Colon (tissue), 2 donors: Measurements from ENCODE around the gene LONP1.
"Not testable (repeated sequence)": the region's sequence is repeated elsewhere in the genome, so short reads cannot be mapped to it uniquely, and the experiment has no call there.

Experiments
- FAIRE-seq: peaks from 2 replicates; lab custom pipeline; 2012; peaks lifted over from hg19 to GRCh38; lab: Jason Lieb, UNC
- donor health status: control.
- donor health status: control.

Gene LONP1

DNA sequence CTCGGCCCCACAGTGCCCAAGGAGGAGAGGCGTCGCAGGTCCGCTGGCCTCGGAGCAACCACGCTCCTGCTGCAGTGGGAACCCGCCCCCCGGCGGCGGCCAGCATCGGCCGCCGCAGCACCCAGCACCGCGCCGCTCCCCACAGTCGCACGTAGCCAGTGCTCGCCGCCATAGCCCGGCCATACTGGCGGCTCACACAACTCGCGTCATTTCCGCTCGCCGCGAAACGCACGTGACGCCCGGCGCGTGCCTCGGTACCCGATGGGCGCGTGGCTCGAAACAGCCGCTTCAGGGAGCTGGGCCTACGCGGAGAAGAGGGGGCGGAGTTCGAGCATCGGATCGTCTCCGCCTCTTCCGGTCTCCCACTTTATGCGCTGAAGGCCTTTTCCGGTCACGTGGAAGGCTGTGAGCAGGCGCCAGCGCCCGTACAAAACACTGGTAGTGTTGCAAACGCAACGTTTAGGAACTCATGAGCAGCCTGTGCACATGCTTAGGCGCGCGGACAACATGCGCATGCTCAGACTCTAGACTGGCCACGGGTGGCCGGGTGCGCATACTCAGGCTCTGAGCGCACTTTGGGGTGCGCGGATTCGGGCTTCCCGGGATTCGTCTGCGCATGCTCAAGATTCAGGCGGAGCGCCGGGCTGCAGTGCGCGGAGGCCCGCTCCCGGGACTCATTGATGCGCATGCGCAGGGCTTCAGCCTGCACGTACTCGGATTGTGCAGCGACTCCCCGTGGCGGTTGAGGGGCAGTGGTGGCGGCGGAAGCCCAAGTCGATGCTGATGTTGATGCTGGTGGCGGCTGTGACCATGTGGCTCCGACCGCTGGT is at the start of gene LONP1, which contains the start of gene CATSPERD:
TSS of gene LONP1 (minus strand) at position 186 of the 830 bp plus-strand sequence. CDS start at position 172, 14 bp downstream.
TSS of gene CATSPERD (plus strand) at position 677 of the 830 bp plus-strand sequence. CDS start at position 778, 101 bp downstream.
- peak; percentile 36 for FAIRE-seq

GRCh38 chr19:5767949-5768348 is 48.0 kb upstream of the LONP1 start:
- FAIRE-seq = no peak

GRCh38 chr19:5765220-5765619 is 45.3 kb upstream of the LONP1 start:
- no peak for FAIRE-seq

DNA sequence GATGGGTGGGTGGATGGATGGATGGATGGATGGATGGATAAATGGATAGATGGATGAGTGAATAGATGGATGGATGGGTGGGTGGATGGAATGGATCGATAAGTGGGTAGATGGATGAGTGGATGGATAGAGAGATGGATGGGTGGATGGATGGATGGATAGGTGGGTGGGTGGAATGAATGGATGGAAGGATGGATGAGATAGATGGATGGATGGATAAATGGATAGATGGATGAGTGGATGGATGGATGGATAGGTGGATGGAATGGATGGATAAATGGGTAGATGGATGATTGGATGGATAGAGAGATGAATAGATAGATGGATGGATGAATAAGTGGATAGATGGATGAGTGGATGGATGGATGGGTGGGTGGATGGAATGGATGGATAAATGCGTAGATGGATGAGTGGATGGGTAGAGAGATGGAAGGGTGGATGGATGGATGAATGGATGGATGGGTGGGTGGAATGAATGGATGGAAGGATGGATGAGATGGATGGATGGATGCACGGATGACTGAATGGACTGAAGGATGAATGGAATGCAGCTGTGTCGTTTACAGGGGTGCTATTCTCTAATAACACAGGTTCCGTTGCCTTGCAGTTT is 42.8 kb upstream of the LONP1 start:
- no peak for FAIRE-seq

DNA sequence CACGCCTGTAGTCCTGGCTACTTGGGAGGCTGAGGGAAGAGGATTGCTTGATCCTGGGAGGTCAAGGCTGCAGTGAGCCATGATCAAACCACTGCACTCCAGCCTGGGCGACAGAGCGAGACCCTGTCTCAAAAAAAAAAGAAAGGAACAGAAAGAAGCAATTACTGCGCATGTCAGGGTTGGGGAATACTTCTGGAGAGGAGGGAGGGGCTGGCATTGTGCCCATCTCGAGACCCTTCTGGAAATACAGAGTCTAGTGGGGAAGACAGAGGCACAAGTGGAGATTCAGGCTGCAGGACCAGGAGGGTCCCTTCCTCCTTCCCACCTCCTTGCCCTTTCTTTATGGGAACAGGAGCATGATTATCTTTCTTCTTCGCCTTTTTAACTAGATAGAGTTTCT is 33.8 kb upstream of the LONP1 start:
- no peak for FAIRE-seq

DNA sequence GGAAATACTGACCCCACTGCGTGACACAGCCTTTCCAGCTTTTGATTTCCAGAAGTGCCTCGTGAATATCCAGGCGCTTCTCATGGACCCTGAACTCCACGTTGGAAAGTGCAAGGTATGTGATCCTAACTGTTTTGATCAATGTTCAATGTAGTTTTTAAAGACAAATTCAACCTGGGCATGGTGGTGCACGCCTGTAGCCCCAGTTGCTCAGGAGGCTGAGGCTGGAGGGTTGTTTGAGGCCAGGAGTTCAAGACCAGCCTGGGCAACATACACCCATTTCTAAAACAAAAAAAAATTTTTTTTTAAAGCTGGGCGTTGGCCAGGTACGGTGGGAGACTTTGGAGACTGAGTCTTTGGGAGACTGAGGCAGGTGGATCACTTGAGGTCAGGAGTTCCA is 31.8 kb upstream of the LONP1 start:
- FAIRE-seq = no peak

DNA sequence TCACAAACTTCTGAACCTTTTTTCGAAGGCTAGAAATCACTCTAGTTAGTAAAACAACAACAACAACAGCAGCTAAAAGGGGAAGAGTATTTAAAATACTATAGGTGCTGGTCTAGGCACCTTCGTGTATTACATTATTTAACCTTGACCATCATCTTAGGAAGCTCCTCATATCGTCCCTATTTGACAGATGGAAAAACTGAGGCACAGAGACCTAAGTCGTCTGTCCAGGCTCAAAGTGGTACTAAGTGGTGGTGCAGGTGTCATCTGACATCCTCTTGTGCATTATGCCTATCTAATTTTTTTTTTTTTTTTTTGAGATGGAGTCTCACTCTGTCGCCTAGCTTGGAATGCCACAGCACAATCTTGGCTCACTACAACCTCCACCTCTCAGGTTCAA is 29.6 kb upstream of the LONP1 start:
- FAIRE-seq = no peak

- not testable (repeated sequence) for FAIRE-seq
Measured at GRCh38 chr19:5748920-5749319, 29.0 kb upstream of the LONP1 start.

DNA sequence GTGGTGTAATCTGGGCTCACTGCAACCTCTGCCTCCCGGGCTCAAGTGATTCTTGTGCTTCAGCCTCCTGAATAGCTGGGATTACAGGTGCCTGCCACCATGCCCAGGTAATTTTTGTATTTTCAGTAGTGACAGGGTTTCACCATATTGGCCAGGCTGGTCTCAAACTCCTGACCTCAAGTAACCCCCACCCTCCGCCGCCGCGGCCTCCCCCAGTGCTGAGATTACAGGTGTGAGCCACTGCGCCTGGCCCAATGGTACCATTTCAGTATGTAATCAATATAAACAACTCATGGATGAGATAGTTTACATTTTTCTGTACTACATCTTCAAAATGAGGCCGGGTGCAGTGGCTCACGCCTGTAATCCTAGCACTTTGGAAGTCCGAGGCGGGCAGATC is 25.1 kb upstream of the LONP1 start:
- FAIRE-seq = not testable (repeated sequence)

- FAIRE-seq = no peak
Measured at GRCh38 chr19:5743630-5744029, 23.7 kb upstream of the LONP1 start.

GRCh38 chr19:5742051-5742450 is 22.1 kb upstream of the LONP1 start:
- no peak for FAIRE-seq

DNA sequence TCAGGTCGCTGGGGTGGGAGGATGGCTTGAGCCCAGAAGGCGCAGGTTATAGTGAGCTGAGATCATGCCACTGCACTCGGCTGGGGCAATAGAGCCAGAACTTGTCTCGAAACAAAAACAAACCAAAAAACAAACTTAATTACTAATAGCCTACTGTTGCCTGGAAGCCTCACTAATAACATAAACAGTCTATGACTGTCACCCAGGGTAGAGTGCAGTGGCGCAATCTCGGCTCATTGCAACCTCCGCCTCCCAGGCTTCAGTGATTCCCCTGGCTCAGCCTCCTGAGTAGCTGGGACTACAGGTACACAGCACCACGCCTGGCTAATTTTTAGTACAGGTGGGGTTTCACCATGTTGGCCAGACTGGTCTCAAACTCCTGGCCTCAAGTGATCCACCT is 18.5 kb upstream of the LONP1 start:
- no peak for FAIRE-seq

DNA sequence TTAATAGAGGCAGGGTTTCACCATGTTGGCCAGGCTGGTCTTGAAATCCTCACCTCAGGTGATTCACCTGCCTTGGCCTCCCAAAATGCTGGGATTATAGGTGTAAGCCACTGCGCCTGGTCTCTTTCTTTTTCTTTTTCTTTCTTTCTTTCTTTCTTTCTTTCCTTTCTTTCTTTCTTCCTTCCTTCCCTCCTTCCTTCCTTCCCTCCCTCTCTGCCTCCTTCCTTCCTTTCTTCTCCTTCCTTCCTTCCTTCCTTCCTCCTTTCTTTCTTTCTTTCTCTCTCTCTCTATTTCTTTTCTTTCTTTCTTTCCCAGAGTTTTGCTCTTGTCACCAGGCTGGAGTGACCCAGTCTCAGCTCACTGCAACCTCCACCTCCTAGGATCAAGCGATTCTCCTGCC is 13.2 kb upstream of the LONP1 start:
- not testable (repeated sequence) for FAIRE-seq

DNA sequence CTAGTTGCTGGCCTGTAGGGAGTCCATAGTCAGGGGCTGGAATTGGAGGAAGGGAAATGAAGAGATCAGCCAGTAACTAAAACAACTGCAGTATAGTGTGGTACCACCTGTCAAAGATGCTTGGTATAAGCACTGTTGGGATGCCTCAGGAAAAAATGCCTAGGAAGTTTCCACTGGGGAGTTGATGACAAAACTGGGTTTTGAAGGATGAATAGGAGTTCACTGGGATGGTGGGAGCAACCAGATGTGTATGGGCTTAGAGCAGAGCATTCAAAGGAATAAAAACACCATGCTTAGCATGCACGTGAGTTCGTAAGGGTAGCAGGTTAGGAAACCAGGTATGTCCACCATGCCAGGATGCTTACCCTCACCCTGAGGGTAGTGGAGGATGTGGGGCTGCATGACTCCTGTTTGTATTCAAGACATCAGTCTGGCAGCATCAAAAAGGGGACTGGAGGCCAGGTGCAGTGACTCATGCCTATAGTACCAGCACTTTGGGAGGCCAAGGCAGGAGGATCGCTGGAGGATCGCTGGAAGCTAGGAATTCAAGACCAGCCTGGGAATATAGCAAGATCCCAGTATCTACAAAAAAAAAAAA is 7.6 kb upstream of the LONP1 start:
- no peak for FAIRE-seq

DNA sequence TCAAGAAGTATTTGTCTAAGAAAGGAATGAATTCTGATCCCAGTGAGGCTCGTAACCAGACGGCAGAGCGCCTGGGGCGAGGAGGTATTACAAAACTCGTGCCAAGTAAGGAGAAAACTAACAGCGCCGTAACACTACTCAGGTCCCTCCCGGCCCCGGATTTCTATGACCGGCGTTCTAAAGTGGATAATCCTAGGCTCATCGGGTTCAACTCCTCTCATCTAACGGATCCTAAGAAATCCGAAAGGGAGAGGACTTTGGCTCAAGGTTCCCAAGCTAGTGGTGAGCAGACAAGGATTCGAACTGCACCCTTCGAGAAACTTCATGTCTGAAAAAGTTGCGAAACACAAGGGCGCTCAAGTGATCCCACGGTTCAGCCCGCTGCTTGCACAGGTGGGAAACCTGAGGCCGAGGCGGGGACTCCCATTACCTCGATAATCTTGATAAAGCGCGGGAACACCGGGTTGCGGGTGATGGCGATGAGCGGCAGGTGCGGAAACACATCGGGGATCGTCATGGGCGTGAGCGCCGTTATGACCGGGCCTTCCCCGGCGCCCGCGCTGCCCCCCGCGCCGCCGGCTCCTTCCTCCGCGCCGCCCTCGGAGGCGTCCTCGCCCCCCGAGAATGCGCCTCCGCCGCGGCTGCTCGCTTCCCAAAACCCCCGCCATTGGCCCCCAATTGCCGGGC is 529 bp downstream of the LONP1 start:
- no peak for FAIRE-seq

DNA sequence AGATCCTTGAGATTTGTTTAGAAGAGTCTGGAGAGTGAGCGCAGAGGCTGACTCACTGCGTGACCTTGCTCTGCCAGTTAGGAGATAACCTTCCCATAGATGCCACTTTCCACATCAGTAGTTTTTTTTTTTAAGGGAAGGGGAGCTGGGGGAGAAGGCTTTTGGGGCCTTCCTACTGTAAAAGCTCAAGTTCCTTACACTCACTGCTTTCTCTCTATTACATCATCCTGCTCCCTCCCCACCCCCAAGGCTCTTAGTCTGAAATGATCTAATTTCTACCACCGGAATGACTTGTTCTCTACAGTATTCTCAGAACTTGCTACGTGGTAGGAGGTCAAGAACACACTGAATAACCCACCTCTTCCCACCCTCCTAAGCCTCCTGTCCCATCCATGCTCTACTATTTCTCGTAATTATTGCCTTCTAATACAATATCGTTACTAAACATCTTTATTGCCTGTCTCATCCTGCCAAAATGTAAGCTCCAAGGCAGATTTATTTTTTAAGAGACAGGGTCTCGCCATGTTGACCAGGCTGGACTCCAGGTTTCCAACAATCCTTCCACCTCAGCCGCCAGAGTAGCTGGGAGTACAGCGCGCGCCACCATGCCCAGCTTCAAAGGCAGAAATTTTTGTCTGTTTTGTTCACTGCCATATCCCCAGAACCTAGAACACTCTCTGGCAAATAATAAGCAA is 1.2 kb downstream of the LONP1 start:
- FAIRE-seq = no peak

DNA sequence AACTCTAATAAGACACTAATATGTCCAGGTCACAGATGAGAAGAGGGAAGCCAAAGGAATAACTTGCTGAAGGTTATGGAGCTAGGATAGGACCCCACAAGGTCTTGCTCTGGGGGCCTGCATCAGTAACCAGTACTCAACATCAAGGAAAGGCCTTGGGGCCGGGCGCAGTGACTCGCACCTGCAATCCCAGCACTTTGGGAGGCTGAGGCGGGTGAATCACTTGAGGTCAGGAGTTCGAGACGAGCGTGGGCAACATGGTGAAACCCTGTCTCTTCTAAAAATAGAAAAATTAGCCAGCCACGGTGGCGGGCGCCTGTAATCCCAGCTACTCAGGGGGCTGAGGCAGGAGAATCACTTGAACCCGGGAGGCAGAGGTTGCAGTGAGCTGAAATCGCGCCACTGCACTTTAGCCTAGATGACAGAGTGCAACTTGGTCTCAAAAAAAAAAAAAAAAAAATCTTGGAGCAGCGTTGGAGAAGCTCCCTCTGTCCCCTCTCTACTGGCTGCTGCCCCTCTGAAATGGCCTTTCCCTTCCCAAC is 1.8 kb downstream of the LONP1 start:
- FAIRE-seq = no peak

DNA sequence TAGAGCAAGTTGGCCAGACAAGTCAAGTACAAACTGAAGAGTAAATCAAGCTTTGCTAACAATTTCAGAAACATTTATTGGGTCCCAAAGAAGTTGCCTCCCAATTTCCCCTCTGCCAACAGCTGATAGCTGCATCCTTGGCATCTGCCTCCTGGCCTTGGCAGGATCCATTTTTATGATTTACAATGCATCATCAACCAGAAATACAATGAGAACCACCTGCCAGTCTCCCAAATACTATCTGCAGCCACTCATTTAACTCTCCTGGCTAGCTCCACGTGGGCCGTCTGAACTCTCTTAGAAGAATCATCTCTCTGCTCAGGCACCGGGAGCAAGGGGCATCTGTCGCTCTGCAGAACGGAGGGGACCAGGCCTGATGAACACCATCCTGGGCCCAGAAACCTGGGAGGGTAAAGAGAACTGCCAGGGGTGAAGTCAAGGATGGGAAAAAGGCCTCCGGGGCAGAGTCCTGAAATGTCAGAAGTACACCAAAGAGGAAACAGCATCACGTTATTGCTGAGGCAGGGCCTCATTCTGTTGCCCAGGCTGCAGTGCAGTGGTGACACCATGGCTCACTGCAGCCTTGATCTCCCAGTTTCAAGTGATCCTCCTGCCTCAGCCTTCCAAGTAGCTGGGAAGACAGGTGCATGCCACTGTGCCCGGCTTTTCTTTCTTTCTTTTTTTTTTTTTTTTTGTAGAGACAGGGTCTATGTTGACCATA is 2.6 kb downstream of the LONP1 start:
- FAIRE-seq = no peak

GRCh38 chr19:5714816-5715215 is 5.1 kb downstream of the LONP1 start:
- no peak for FAIRE-seq

GRCh38 chr19:5713228-5713627 is 6.7 kb downstream of the LONP1 start:
- no peak for FAIRE-seq

DNA sequence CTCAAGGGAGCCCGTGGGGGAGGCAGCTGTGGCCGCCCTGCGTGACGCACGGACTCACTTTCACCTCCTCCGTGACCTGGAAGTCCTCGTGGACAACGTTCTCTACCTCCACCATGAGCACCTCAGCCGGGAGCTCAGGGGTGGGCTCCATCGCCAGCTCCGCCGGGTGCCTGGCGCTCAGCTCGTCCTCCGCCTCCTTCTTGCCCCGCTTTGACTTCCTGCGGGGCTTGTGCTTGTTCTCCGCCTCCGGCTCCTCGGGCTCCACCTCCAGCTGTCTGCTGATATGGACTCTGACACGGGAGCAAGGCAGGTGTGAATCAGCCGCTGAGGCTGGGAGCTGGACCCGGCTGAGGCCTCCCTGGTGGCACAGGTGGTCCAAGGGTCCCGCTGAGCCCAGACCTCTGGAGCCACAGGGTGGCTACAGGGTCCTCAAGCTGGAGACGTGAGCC is 8.2 kb downstream of the LONP1 start:
- no peak for FAIRE-seq
